A673 (cell line): ENCODE results near the gene FFAR2.

Experiments
- EZH2 ChIP-seq: fragments of 200-600 bp; sonication (generic); IDR thresholded peaks from 2 replicates; pipeline ENCODE4 v1.6.1; 2017; ENCODE audit warnings: borderline replicate concordance, low read depth, mild to moderate bottlenecking, mixed read lengths, antibody characterized with exemption, low read length; ENCODE audit not compliant: poor library complexity, severe bottlenecking
- TF ChIP-seq, protein P1 (sequence below): fragments of 300-800, 200-600 bp; sonication (generic); conservative IDR thresholded peaks from 2 replicates; pipeline ENCODE4 v1.5.1; 2017; ENCODE audit warnings: low read depth, mild to moderate bottlenecking, antibody characterized with exemption, low read length, moderate library complexity, mixed read lengths

DNA sequence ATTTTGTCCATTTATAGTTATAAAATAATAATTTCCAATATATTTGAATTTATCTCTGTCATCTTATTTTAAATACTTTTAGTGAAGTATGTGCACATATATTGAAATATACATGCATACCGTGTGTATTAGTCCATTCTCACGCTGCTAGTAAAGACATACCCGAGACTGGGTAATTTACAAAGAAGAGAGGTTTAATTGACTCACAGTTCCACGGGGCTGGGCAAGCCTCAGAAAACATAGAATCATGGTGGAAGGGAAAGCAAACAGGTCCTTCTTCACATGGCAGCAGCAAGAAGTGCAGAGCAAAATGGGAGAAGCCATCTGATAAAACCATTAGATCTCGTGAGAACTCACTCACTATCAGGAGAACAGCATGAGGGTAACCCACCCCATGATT lies 37.6 kb upstream of the FFAR2 start:
- TF ChIP-seq, protein P1, sequence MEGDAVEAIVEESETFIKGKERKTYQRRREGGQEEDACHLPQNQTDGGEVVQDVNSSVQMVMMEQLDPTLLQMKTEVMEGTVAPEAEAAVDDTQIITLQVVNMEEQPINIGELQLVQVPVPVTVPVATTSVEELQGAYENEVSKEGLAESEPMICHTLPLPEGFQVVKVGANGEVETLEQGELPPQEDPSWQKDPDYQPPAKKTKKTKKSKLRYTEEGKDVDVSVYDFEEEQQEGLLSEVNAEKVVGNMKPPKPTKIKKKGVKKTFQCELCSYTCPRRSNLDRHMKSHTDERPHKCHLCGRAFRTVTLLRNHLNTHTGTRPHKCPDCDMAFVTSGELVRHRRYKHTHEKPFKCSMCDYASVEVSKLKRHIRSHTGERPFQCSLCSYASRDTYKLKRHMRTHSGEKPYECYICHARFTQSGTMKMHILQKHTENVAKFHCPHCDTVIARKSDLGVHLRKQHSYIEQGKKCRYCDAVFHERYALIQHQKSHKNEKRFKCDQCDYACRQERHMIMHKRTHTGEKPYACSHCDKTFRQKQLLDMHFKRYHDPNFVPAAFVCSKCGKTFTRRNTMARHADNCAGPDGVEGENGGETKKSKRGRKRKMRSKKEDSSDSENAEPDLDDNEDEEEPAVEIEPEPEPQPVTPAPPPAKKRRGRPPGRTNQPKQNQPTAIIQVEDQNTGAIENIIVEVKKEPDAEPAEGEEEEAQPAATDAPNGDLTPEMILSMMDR: no peak
- no peak for TF ChIP-seq EZH2
